Fibroblast of skin of left biceps (primary cell): ENCODE measurements around the gene HCRTR2.
"Not testable (repeated sequence)": the region's sequence is repeated elsewhere in the genome, so short reads cannot be mapped to it uniquely, and the experiment has no call there.

Experiments
- DNase-seq, 2 experiments: peaks; one replicate each; pipeline ENCODE4 v3.0.0-alpha.2; 2013; ENCODE audit warnings: low read depth in 2 of 2

Gene HCRTR2

DNA sequence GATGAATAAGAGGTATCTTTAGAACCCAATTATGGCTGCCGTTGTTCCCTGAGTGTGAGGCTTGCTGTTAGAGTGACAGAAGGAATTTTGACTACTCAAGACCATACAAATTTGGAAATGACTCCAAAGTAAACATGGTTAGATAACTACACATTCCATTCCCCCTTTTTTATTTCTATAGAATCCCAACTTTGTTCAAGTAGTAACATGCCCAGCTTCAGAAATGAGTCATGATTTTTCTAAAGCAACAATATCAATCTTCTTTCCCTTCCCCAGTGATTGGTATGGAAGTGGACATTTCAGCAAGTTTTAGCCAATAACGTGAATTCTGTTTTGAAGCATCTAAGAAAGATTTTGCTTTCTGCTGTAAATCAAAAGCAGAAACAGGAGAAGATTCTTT is 37.8 kb downstream of the HCRTR2 start:
- DNase-seq, result peak; percentile 49 to 50

- no peak for DNase-seq
Measured at GRCh38 chr6:55220961-55221360, 46.6 kb downstream of the HCRTR2 start.

DNA sequence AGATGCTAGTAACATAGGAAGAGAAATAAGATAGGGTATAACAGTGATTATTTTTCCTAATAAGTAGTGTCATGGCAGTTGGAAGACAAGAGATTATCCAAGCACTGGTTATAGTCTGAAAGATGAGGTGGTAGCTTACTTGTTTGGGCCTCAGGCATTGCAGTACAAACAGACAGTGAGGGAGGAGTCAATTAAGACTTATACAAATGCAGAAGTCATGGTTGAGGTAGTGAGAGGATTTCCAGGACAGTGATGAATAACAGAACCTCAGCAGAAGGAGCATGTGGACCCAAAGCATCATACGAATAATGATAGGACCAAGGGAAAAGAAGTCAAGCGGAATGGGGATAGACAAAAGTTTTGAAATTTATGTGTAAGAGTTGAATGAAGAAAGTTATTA is 53.5 kb downstream of the HCRTR2 start:
- no peak for DNase-seq

DNA sequence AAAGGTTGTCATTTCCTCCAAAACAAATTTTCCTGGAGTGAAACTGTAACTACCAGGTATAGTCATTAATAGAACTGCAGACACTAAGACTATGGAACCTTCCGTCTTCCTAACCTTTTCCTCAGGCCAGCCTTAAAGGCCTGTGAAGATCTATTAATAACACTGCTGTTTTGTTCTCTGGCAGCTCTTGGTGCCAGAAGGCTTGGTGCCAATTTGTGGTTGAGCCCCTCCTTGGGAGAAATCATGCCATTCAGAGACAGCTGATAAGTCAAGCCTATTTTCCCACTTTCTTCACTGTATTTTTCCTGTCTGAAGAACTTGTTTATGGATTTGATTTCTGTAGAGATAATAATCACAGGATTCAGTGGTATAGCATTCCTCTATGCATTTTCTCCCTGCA is 64.8 kb downstream of the HCRTR2 start:
- peak; percentile 5 to 9 for DNase-seq

DNA sequence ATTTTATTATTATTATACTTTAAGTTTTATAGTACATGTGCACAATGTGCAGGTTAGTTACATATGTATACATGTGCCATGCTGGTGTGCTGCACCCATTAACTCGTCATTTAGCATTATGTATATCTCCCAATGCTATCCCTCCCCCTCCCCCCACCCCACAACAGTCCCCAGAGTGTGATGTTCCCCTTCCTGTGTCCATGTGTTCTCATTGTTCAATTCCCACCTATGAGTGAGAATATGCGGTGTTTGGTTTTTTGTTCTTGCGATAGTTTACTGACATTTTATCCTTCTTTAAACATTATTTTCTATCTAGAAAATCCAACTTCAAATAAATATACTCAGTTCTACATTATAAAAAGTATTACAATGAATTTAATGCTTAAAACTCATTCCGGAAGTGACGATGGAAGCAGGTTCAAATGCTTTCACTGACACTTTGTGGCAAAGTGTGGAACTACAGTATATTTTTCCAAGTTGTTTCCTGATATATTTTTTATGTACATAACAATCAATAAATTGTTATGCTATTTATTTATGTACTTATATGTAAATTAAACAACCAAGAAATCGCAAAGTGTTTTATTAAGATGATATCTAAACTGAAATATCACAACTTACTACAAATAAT is 66.8 kb downstream of the HCRTR2 start:
- DNase-seq, result peak; percentile 4 to 10

GRCh38 chr6:55250400-55250799 is 76.1 kb downstream of the HCRTR2 start:
- DNase-seq, result no peak

DNA sequence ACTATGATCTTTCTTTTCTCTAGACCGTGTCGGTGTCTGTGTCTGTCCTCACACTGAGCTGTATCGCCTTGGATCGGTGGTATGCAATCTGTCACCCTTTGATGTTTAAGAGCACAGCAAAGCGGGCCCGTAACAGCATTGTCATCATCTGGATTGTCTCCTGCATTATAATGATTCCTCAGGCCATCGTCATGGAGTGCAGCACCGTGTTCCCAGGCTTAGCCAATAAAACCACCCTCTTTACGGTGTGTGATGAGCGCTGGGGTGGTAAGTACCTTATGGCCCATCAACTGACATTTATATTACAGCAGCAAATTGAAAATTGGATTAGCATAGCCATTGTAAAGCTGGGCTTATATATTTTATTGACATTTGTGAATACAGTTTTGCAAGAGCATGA is 80.8 kb downstream of the HCRTR2 start:
- no peak for DNase-seq

- no peak for DNase-seq
Measured at GRCh38 chr6:55260181-55260580, 85.9 kb downstream of the HCRTR2 start.

DNA sequence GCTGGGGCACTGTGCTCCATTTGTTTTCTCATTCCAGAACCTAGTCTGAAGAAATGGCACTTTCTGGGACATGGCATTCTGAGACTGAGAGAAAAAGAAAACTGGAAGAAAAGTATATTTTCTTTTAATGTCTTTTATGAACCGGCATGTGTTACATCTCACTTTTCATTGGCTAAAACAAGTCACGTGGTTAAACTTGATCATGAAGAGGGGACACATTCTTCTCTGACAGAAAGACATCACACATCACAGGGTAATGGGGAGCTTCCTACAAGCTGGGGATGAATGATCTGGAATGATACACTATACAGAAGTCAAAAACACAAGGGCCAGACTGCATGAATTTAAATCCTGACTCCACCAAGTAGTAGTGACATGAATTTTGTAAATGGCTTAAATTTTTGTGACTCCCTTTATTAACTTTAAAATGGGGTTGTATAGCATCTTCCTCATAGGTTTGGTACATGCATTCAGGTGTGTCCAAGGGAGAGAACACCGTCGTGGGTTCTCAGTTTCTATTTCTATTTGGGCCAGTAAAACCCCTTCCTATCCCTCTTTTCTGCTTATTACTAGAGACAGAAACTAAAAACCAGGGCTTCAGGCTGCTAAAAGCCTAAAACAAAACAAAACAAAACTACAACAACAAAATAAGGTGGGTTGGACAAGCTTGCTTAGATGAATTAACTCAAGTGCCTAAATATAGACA is 91.2 kb downstream of the HCRTR2 start:
- no peak for DNase-seq

GRCh38 chr6:55266896-55267295 is 92.6 kb downstream of the HCRTR2 start:
- DNase-seq, result peak in 1 of 2 experiments; percentile 8

DNA sequence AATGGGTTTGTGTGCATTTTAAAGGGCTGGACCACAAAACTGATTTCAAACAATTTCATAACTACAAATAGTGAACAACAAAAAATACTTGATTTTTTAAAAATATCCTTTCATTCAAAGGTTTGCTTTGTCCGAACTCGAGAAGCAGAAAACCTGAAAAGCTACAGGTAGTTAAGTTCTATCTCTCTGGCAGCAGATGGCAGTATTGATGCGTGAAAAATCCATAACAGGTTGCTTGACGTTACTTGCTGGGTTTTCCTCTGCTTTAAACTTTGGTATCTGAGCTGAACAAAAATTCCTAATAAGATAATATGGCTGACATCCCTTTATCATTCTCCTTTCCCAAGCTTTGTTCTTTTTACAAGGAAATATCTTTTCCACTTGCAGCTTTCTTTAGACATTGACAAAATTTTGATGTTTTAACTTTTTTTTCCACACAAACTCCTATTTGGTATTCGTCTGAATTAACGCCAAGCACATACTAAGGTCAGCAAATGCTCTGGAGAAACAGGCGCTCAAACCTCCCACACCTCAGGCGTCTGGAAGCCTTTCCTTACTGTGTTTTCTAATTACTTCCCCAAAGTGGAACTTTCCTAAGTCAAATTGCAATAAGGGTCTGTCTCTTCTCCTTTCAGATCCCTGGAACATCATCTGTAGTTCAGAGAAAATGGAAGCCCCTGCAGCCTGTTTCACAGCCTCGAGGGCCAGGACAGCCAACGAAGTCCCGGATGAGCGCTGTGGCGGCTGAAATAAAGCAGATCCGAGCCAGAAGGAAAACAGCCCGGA is 102.6 kb downstream of the HCRTR2 start:
- peak; percentile 27 to 29 for DNase-seq

GRCh38 chr6:55277646-55278045 is 103.3 kb downstream of the HCRTR2 start:
- DNase-seq, result no peak

DNA sequence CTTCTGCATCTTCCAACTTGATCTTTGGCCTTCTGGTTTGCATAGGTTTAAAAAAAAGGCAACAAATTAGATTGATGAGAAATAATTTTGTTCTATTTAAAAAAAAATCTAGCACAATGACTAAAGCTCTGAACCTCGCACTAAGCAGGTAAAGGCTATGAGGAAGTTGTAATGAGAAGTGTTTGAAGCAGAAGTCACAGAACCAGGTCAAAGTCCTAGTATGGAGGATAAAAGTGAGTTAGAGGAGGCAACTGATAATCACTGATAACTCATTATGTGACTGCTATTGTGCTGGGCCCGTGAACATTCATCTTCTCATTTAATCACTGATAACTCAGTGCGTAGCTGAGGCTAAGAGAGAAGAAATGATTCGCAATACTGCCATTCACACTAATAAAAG is 106.9 kb downstream of the HCRTR2 start:
- no peak for DNase-seq

DNA sequence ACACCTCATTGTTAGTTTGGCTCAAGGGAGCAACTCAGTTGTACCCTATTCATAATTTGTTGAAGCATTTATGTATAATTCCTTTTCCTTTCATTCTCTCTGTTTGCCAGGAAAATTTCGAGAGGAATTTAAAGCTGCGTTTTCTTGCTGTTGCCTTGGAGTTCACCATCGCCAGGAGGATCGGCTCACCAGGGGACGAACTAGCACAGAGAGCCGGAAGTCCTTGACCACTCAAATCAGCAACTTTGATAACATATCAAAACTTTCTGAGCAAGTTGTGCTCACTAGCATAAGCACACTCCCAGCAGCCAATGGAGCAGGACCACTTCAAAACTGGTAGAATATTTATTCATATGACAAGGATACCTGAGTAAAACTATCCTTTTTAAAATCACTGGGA is 107.8 kb downstream of the HCRTR2 start:
- DNase-seq, result no peak

- no peak for DNase-seq
Measured at GRCh38 chr6:55286824-55287223, 112.5 kb downstream of the HCRTR2 start.

- DNase-seq, result no peak
Measured at GRCh38 chr6:55290736-55291135, 116.4 kb downstream of the HCRTR2 start.

- DNase-seq, result no peak
Measured at GRCh38 chr6:55293116-55293515, 118.8 kb downstream of the HCRTR2 start.

- DNase-seq, result not testable (repeated sequence)
Measured at GRCh38 chr6:55297214-55297613, 122.9 kb downstream of the HCRTR2 start.

GRCh38 chr6:55299286-55299985 is 125.1 kb downstream of the HCRTR2 start:
- DNase-seq, result no peak

- no peak for DNase-seq
Measured at GRCh38 chr6:55304747-55305146, 130.4 kb downstream of the HCRTR2 start.

GRCh38 chr6:55319961-55320695 is 145.8 kb downstream of the HCRTR2 start:
- no peak for DNase-seq

DNA sequence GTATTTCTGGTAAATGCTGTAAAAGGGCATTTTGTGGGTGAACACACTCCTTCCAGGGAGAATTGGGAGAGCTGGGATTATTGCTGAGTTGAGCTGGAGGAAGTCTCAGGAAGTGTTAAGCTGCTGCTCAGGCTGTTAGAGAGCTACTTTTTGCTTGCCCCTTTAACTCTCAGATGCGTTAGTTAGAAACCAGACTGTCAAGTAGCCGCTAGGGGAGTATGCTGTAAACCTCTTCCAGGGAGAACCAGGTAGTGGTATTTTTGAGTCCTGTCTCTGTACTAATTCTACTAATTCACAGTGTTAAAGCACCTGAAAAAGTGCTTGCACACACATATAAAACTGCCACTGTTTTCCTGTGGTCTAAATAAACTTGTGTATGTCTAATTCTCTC is 146.4 kb downstream of the HCRTR2 start:
- DNase-seq, result no peak
